GM10847 (cell line): ENCODE results near the gene SORCS3.

Experiments used
- POLR2A ChIP-seq: IDR thresholded peaks from 2 replicates; pipeline ENCODE4 v1.6.1; 2011; ENCODE audit not compliant: insufficient read length; ENCODE audit errors: extremely low read depth

Gene SORCS3

GRCh38 chr10:104639590-104640338 lies 1.3 kb upstream of the SORCS3 start:
- TF ChIP-seq POLR2A: no peak

GRCh38 chr10:104640339-104641186 lies 527 bp upstream of the SORCS3 start:
- TF ChIP-seq POLR2A: no peak

GRCh38 chr10:104641937-104642657 lies 1.0 kb downstream of the SORCS3 start:
- TF ChIP-seq POLR2A: no peak

- TF ChIP-seq POLR2A: no peak
Measured at GRCh38 chr10:104642658-104643302, 1.7 kb downstream of the SORCS3 start.

GRCh38 chr10:104643303-104643663 lies 2.2 kb downstream of the SORCS3 start:
- TF ChIP-seq POLR2A: no peak

- TF ChIP-seq POLR2A: no peak
Measured at GRCh38 chr10:104646146-104646545, 5.1 kb downstream of the SORCS3 start.

- TF ChIP-seq POLR2A: no peak
Measured at GRCh38 chr10:104648421-104648820, 7.3 kb downstream of the SORCS3 start.

GRCh38 chr10:104650072-104650471 lies 9.0 kb downstream of the SORCS3 start:
- no peak for TF ChIP-seq POLR2A

GRCh38 chr10:104650635-104651331 lies 9.7 kb downstream of the SORCS3 start:
- no peak for TF ChIP-seq POLR2A

- no peak for TF ChIP-seq POLR2A
Measured at GRCh38 chr10:104657036-104657435, 15.9 kb downstream of the SORCS3 start.

- no peak for TF ChIP-seq POLR2A
Measured at GRCh38 chr10:104657457-104657856, 16.4 kb downstream of the SORCS3 start.

- TF ChIP-seq POLR2A: no peak
Measured at GRCh38 chr10:104658067-104658466, 17.0 kb downstream of the SORCS3 start.

- no peak for TF ChIP-seq POLR2A
Measured at GRCh38 chr10:104659809-104660208, 18.7 kb downstream of the SORCS3 start.

GRCh38 chr10:104663076-104663475 lies 22.0 kb downstream of the SORCS3 start:
- no peak for TF ChIP-seq POLR2A

- TF ChIP-seq POLR2A: no peak
Measured at GRCh38 chr10:104663563-104663962, 22.5 kb downstream of the SORCS3 start.

GRCh38 chr10:104664205-104664604 lies 23.1 kb downstream of the SORCS3 start:
- TF ChIP-seq POLR2A: no peak
